Kidney capillary endothelial cell (primary cell): ENCODE results near the gene SPATA32.
"Not testable (repeated sequence)": the region's sequence is repeated elsewhere in the genome, so short reads cannot be mapped to it uniquely, and the experiment has no call there.

Experiments used
- DNase-seq: peaks from one replicate; pipeline ENCODE4 v3.0.0-alpha.2; 2018; ENCODE audit warnings: low spot score

The SPATA32 gene

GRCh38 chr17:45271603-45272002 lies 9.7 kb upstream of the SPATA32 start:
- no peak for DNase-seq

GRCh38 chr17:45270828-45271418 lies 9.0 kb upstream of the SPATA32 start:
- no peak for DNase-seq

- DNase-seq: no peak
Observed at GRCh38 chr17:45269912-45270311, 8.0 kb upstream of the SPATA32 start.

- no peak for DNase-seq
Observed at GRCh38 chr17:45267436-45268055, 5.7 kb upstream of the SPATA32 start.

GRCh38 chr17:45266372-45266926 lies 4.6 kb upstream of the SPATA32 start:
- DNase-seq: no peak

- no peak for DNase-seq
Observed at GRCh38 chr17:45265821-45266220, 3.9 kb upstream of the SPATA32 start.

- no peak for DNase-seq
Observed at GRCh38 chr17:45264988-45265387, 3.1 kb upstream of the SPATA32 start.

- DNase-seq: no peak
Observed at GRCh38 chr17:45264430-45264829, 2.5 kb upstream of the SPATA32 start.

GRCh38 chr17:45263477-45263860 lies 1.6 kb upstream of the SPATA32 start:
- no peak for DNase-seq

- no peak for DNase-seq
Observed at GRCh38 chr17:45262516-45263476, 902 bp upstream of the SPATA32 start.

- DNase-seq: no peak
Observed at GRCh38 chr17:45260204-45260783, 1.6 kb downstream of the SPATA32 start.

GRCh38 chr17:45258981-45259380 lies 2.9 kb downstream of the SPATA32 start:
- DNase-seq: no peak

GRCh38 chr17:45257115-45257514 lies 4.8 kb downstream of the SPATA32 start:
- DNase-seq: no peak

GRCh38 chr17:45256114-45256966 lies 5.6 kb downstream of the SPATA32 start:
- DNase-seq: no peak

- DNase-seq: no peak
Observed at GRCh38 chr17:45255358-45255757, 6.5 kb downstream of the SPATA32 start.

- no peak for DNase-seq
Observed at GRCh38 chr17:45253879-45254278, 8.0 kb downstream of the SPATA32 start.

GRCh38 chr17:45253237-45253636 lies 8.7 kb downstream of the SPATA32 start:
- DNase-seq: not testable (repeated sequence)

- DNase-seq: no peak
Observed at GRCh38 chr17:45251931-45252330, 10.0 kb downstream of the SPATA32 start.

- DNase-seq: no peak
Observed at GRCh38 chr17:45248132-45248957, 13.5 kb downstream of the SPATA32 start.

GRCh38 chr17:45247429-45248131 lies 14.3 kb downstream of the SPATA32 start:
- DNase-seq: peak; percentile 29
